Right atrium auricular region (tissue), 2 donors: ENCODE results near the gene CCER1. TPM values are rescaled to one million over a fixed set of nuclear protein-coding genes. Genes with fewer than 3 reads are reported as not detected.

Experiments used
- DNase-seq: peaks from one replicate; pipeline ENCODE4 v3.0.0-alpha.2; 2019; ENCODE audit warnings: low spot score
- H3K27ac ChIP-seq, 2 donors: fragments of 200-600 bp; sonication (generic); 1 replicate in 1 of 2; 2 replicates in 1 of 2; pipeline ENCODE4 v1.5.1; 2016 to 2019
- H3K27me3 ChIP-seq, 2 donors: fragments of 200-600 bp; sonication (generic); one replicate each; pipeline versions ENCODE4 v1.5.1 to v1.6.0; 2017 to 2019
- H3K36me3 ChIP-seq: fragments of 200-600 bp; sonication (generic); one replicate; pipeline ENCODE4 v1.5.1; 2016
- H3K4me1 ChIP-seq, 2 donors: fragments of 200-600 bp; sonication (generic); one replicate each; pipeline versions ENCODE4 v1.5.1 to v1.6.0; 2017 to 2019
- H3K4me3 ChIP-seq, 2 donors: fragments of 200-600 bp; sonication (generic); 1 replicate in 1 of 2; 2 replicates in 1 of 2; pipeline ENCODE4 v1.5.1; 2017 to 2019; ENCODE audit warnings: mild to moderate bottlenecking in 1 of 2, moderate library complexity in 1 of 2
- H3K9me3 ChIP-seq, 2 donors: fragments of 200-600 bp; sonication (generic); one replicate each; pipeline ENCODE4 v1.5.1; 2019
- CTCF ChIP-seq, 2 donors: fragments of 200-600 bp; sonication (generic); IDR thresholded peaks; one replicate each; pipeline ENCODE4 v1.5.1; 2019; ENCODE audit warnings: antibody characterized with exemption in 2 of 2
- total RNA-seq, 2 donors: library from RNA; depleted of rRNA; stranded (reverse); fragments of >200 nt; gene quantifications; one replicate each; pipeline ENCODE4 v1.1.0, GENCODE V29; 2016

The CCER1 gene
- total RNA-seq, 2 donors from 2014 or later = not detected

DNA sequence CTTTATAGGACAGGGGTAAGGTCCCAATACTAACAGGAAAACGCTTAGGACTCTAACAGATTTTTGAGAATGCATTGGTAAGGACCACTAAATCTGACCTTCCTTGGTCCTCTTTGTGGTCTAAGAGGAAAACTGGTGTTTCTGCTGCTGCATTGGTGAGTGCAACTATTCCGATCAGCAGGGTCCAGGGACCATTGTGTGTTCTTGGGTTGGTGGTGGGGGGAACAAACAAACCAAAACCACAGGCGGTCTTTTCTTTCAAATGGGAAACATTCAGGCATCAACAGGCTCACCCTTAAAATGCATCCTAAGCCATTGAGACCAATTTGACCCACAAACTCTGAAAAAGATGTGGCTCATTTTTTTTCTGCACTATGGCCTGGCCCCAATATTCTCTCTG is 29.1 kb upstream of the CCER1 start:
- H3K4me3 ChIP-seq = no peak overlapping the region
- H3K27ac ChIP-seq = no peak overlapping the region
- no peak for TF ChIP-seq CTCF (IDR thresholded peaks at IDR 0.05)
- H3K9me3 ChIP-seq = peaks cover 0 to 6% of the 10 kb centered on the region in 2 donors
- H3K27me3 ChIP-seq = no peaks in the 10 kb centered on the region
- no peak for DNase-seq
- H3K36me3 ChIP-seq = no peaks in the 10 kb centered on the region
- no peaks in the 10 kb centered on the region for H3K4me1 ChIP-seq

GRCh38 chr12:90982170-90982569 is 27.2 kb upstream of the CCER1 start:
- Histone ChIP-seq H3K27ac (no peak overlapping the region), H3K27me3 (no peaks in the 10 kb centered on the region), H3K36me3 (no peaks in the 10 kb centered on the region), H3K4me3 (no peak overlapping the region), H3K9me3 (peaks cover 0 to 6% of the 10 kb centered on the region in 2 donors), H3K4me1 (no peaks in the 10 kb centered on the region)
- TF ChIP-seq CTCF (IDR thresholded peaks at IDR 0.05) = no peak
- DNase-seq = no peak

GRCh38 chr12:90979951-90980350 is 25.0 kb upstream of the CCER1 start:
- no peaks in the 10 kb centered on the region for H3K27me3 ChIP-seq
- H3K4me3 ChIP-seq = no peak overlapping the region
- no peak for TF ChIP-seq CTCF (IDR thresholded peaks at IDR 0.05)
- no peak for DNase-seq
- H3K4me1 ChIP-seq = no peaks in the 10 kb centered on the region
- H3K36me3 ChIP-seq = no peaks in the 10 kb centered on the region
- H3K9me3 ChIP-seq = no peaks in the 10 kb centered on the region
- H3K27ac ChIP-seq = peak overlapping the region in 1 of 2 donors; percentile 17

- H3K36me3 ChIP-seq = no peaks in the 10 kb centered on the region
- peak overlapping the region in 1 of 2 donors; percentile 21 for H3K27ac ChIP-seq
- H3K27me3 ChIP-seq = no peaks in the 10 kb centered on the region
- no peak overlapping the region for H3K4me3 ChIP-seq
- no peak for TF ChIP-seq CTCF (IDR thresholded peaks at IDR 0.05)
- no peaks in the 10 kb centered on the region for H3K9me3 ChIP-seq
- DNase-seq = no peak
- H3K4me1 ChIP-seq = no peaks in the 10 kb centered on the region
These were observed 24.0 kb upstream of the CCER1 start for GRCh38 chr12:90979019-90979418.

DNA sequence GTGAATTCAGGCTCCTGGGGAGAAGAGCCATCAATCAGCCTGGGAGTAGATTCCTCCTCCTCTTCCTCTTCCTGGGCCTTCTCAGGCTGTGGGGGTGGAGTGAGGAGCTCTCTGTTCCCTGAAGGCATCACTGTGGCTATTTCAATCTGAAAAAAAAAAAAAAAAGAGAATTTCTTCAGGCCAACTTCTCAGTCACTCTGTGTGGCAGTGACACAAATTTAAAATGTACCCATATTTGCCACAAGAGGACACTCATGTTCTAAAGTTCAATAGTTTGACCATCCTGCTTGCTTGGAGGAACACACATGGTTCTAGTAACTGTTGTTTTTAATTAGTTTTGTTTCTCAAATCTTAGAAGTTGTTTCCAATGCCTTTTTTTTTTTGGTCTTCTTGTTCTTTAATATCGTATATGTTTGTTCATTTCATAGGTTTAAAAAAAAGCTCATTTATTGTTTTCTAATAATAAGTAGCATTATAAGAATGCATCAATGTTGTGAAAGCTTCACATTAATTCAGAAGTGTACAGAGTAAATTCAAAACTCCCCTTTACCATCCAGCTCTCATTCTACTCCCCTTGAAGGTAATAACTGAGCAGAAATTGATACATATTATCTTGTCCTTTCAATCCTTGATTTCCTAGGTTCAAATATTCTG is 23.3 kb upstream of the CCER1 start:
- no peaks in the 10 kb centered on the region for H3K9me3 ChIP-seq
- H3K36me3 ChIP-seq = no peaks in the 10 kb centered on the region
- H3K4me1 ChIP-seq = no peaks in the 10 kb centered on the region
- H3K4me3 ChIP-seq = no peak overlapping the region
- DNase-seq = no peak
- peak; percentile 46 to 74 for TF ChIP-seq CTCF (IDR thresholded peaks at IDR 0.05)
- no peak overlapping the region for H3K27ac ChIP-seq
- H3K27me3 ChIP-seq = no peaks in the 10 kb centered on the region

DNA sequence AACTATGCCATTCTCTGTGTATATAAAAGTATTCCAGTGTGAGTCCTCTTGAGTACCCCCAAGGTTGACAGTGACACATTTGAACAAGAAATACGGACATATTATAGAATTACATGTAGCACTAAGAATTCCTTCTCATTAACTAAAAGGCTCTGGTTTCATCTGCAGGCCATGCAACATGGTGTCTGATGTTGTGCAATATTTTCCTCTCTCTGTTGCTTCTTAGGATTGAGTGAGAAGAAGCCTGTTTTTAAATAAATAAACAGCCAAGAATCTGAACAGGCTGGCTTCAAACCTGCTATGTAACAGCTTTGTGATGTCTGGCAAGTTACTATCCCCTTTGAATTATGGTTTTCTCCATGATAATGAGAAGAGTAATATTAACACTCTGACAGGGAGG is 22.2 kb upstream of the CCER1 start:
- Histone ChIP-seq H3K4me1 (no peaks in the 10 kb centered on the region), H3K27ac (no peak overlapping the region), H3K27me3 (no peaks in the 10 kb centered on the region), H3K4me3 (no peak overlapping the region), H3K9me3 (no peaks in the 10 kb centered on the region), H3K36me3 (no peaks in the 10 kb centered on the region)
- no peak for DNase-seq
- TF ChIP-seq CTCF (IDR thresholded peaks at IDR 0.05) = no peak
